AG09309 (cell line): ENCODE results near the gene SWAP70.

Experiments
- DNase-seq: peaks from one replicate; pipeline ENCODE4 v3.0.0-alpha.2; 2010; ENCODE audit warnings: low read depth
- H3K4me3 ChIP-seq: 2 replicates; pipeline ENCODE4 v1.5.1; 2011; ENCODE audit warnings: mild to moderate bottlenecking, low read depth, low read length, moderate library complexity; ENCODE audit not compliant: control insufficient read depth
- TF ChIP-seq, protein P1 (sequence below): IDR thresholded peaks from 2 replicates; pipeline ENCODE4 v1.5.1; 2011; ENCODE audit warnings: mild to moderate bottlenecking, low read depth, low read length, inconsistent platforms; ENCODE audit not compliant: insufficient read depth, control insufficient read depth; ENCODE audit errors: missing control alignments

The SWAP70 gene

GRCh38 chr11:9773524-9773923 lies 109.6 kb downstream of the SWAP70 start:
- TF ChIP-seq, protein P1, sequence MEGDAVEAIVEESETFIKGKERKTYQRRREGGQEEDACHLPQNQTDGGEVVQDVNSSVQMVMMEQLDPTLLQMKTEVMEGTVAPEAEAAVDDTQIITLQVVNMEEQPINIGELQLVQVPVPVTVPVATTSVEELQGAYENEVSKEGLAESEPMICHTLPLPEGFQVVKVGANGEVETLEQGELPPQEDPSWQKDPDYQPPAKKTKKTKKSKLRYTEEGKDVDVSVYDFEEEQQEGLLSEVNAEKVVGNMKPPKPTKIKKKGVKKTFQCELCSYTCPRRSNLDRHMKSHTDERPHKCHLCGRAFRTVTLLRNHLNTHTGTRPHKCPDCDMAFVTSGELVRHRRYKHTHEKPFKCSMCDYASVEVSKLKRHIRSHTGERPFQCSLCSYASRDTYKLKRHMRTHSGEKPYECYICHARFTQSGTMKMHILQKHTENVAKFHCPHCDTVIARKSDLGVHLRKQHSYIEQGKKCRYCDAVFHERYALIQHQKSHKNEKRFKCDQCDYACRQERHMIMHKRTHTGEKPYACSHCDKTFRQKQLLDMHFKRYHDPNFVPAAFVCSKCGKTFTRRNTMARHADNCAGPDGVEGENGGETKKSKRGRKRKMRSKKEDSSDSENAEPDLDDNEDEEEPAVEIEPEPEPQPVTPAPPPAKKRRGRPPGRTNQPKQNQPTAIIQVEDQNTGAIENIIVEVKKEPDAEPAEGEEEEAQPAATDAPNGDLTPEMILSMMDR, result no peak
- DNase-seq, result no peak

GRCh38 chr11:9774109-9774508 lies 110.2 kb downstream of the SWAP70 start:
- no peak for DNase-seq
- no peak overlapping the region for H3K4me3 ChIP-seq
- TF ChIP-seq, protein P1, result no peak

More at GRCh38 chr11:9773524-9773923, 109.6 kb downstream of the SWAP70 start:
- no peak overlapping the region for H3K4me3 ChIP-seq

DNA sequence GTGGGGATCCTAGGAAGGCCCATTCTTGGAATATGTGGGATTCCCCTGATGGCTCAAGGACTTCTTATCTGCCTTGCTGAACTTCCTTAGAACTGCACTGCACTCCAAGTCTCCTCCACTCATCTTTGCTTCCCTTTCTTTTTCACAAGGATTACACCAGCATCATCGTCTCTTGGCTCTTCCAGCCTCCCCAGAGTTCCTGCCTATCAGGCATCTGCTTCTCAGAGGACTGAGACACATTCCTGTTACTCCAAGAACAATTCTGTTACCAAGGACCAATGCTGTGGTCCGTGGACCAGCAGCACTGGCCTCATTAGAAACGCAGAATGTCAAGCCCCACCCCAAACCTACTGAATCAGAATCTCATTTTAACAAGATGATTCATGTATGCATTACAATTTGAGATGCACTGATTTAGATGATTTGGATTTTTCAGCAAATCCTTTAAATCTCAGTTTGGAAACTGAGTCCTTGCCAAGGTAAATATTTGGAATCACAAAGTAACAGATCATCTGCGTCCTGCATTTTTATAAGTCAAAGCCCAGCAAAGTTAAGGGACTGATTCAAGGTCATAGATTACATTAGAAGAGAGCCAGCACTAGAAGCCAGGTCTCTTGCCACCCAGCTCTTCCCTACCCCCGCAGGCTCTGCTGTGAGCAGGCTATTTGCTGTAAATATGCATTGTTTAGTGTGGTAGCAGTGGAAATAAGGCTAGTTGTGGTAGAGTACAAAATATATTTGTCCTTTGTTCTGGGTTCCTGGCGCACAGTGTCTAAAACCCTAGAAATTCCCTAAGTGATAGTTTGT lies 110.9 kb downstream of the SWAP70 start:
- H3K4me3 ChIP-seq, result no peak overlapping the region
- peak; percentile 91 for DNase-seq
- TF ChIP-seq, protein P1, result no peak

DNA sequence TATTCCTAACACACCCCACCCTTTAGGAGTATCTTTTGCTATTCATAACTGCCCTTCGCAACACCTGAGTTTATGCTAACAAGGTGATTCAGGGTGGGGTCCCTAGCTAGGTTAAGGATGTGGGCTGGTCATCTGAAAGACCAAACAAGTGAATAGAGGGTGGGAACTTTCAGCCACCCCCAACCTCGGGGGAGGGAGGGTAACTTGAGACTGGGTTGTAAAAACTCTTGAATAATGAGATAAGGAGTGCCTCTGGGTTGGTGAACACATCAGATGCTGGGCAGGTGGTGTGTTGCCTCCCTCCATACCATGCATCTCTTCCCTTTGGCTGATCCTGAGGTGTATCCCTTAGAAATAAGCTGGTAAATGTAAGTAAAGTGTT lies 111.5 kb downstream of the SWAP70 start:
- DNase-seq, result no peak
- TF ChIP-seq, protein P1, result no peak
- peak overlapping the region; percentile 25 for H3K4me3 ChIP-seq

DNA sequence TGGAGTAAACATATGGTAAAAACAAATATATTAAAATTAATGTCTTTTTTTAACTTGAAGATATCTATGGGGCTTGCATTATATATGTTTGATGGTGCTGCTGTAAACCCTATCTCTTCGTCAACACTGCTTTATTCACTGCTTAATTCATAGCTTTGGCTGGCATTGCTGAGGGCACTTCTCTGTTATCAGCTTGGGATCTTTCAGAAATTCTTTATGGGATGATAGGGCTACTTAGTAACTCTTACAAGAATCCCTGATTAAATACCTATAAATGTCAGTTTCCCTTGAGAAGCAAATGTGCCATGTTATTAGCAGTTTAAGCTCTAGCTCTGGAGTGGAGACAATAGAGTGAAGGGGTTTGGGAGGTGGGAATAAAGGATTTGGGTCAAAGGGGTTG lies 112.3 kb downstream of the SWAP70 start:
- peak overlapping the region; percentile 26 for H3K4me3 ChIP-seq
- TF ChIP-seq, protein P1, result no peak
- no peak for DNase-seq

GRCh38 chr11:9777066-9777465 lies 113.2 kb downstream of the SWAP70 start:
- TF ChIP-seq, protein P1, result no peak
- DNase-seq, result no peak

More at GRCh38 chr11:9777066-9777465, 113.2 kb downstream of the SWAP70 start:
- no peak overlapping the region for H3K4me3 ChIP-seq
